HepG2 (cell line): ENCODE data around the gene FXN. TPM values are rescaled to one million over a fixed set of nuclear protein-coding genes. Genes with fewer than 3 reads are reported as not detected.

Source experiments
- ATAC-seq: fragments of 200-7000 bp; cut with Tn5 transposase; 3 replicates; pipeline ENCODE4 v1.9.1; 2020; ENCODE audit warnings: mild to moderate bottlenecking, moderate library complexity
- BruUV-seq: library from RNA; stranded (reverse); fragments of 400-500 nt; replicated peaks from 2 replicates; lab custom pipeline; 2021; lab: Mats Ljungman, UMichigan
- CTCF ChIA-PET: fragments of 300-600 bp; formaldehyde crosslinking; extraction: SDS; loops from one replicate; lab custom pipeline; 2021; ENCODE audit warnings: low total read pairs, inconsistent platforms, low intra/inter-chr PET ratio; lab: Yijun Ruan, JAX
- POLR2A ChIA-PET: fragments of 350-600 bp; sonication (Branson Sonifier 250); formaldehyde crosslinking; loops from one replicate; lab custom pipeline; 2020; ENCODE audit warnings: antibody characterized with exemption, inconsistent platforms; lab: Yijun Ruan, JAX
- DNase-seq: peaks from one replicate; pipeline ENCODE4 v3.0.0-alpha.2; 2015; ENCODE audit warnings: low spot score
- FAIRE-seq: peaks from 3 replicates; lab custom pipeline; 2011; peaks lifted over from hg19 to GRCh38; lab: Jason Lieb, UNC
- H2AFZ ChIP-seq: one replicate; pipeline ENCODE4 v1.6.1; 2011; ENCODE audit warnings: low read length, inconsistent platforms
- H3K27ac ChIP-seq: fragments of 300-600 bp; 3 replicates; pipeline ENCODE4 v1.8.0; 2011; ENCODE audit warnings: mixed run types, mild to moderate bottlenecking, mixed read lengths, low read length, inconsistent platforms; ENCODE audit not compliant: insufficient read depth; ENCODE audit errors: extremely low read length
- H3K27me3 ChIP-seq, 2 experiments: fragments of 200-600 bp in 1 of 2; 2 replicates in 1 of 2; 3 replicates in 1 of 2; pipeline versions ENCODE4 v1.6.0 to v1.8.0; 2011; ENCODE audit warnings: low read length in 2 of 2, mild to moderate bottlenecking in 2 of 2, moderate library complexity in 2 of 2, inconsistent platforms in 1 of 2; ENCODE audit not compliant: insufficient read depth in 2 of 2, control insufficient read depth in 1 of 2
- H3K36me3 ChIP-seq, 2 experiments: fragments of 200-600 bp in 1 of 2; replicated peaks in 1 of 2; 2 replicates in 1 of 2; 3 replicates in 1 of 2; pipeline versions ENCODE4 v1.5.1 to v1.8.0; 2011; ENCODE audit warnings: low read length in 2 of 2, inconsistent platforms in 1 of 2; ENCODE audit not compliant: insufficient read depth in 2 of 2, control insufficient read depth in 1 of 2
- H3K4me1 ChIP-seq: 2 replicates; pipeline ENCODE4 v1.5.1; 2012; ENCODE audit warnings: low read length, inconsistent platforms; ENCODE audit not compliant: insufficient read depth
- H3K4me2 ChIP-seq: 2 replicates; pipeline ENCODE4 v1.6.0; 2011; ENCODE audit warnings: low read depth, low read length, inconsistent platforms
- H3K4me3 ChIP-seq, 3 experiments: fragments of 200-600 bp in 1 of 3; sonication (generic), shearing (Covaris generic) in 1 of 3; replicated peaks in 1 of 3; 2 replicates each; pipeline ENCODE4 v1.5.1; 2011 to 2016; ENCODE audit warnings: low read length in 3 of 3, inconsistent platforms in 2 of 3, low read depth in 2 of 3, mild to moderate bottlenecking in 2 of 3, control low read depth in 1 of 3, mixed read lengths in 1 of 3; ENCODE audit not compliant: insufficient read depth in 1 of 3
- H3K79me2 ChIP-seq: one replicate; pipeline ENCODE4 v1.6.1; 2011; ENCODE audit warnings: low read length, inconsistent platforms; ENCODE audit not compliant: insufficient read depth
- H3K9ac ChIP-seq: 2 replicates; pipeline ENCODE4 v1.6.0; 2011; ENCODE audit warnings: mild to moderate bottlenecking, low read depth, low read length, inconsistent platforms; ENCODE audit not compliant: insufficient read depth
- H3K9me3 ChIP-seq: 2 replicates; pipeline ENCODE4 v1.5.1; 2012; ENCODE audit warnings: mild to moderate bottlenecking, low read length
- H4K20me1 ChIP-seq: 2 replicates; pipeline ENCODE4 v1.6.0; 2011; ENCODE audit warnings: inconsistent platforms, mild to moderate bottlenecking, low read length, moderate library complexity; ENCODE audit not compliant: insufficient read depth
- PRPF4 ChIP-seq: fragments of 200-400 bp; formaldehyde crosslinking; IDR thresholded peaks from 2 replicates; pipeline ENCODE4 v1.6.1; 2016; ENCODE audit warnings: low read length, low read depth; ENCODE audit not compliant: poor library complexity, severe bottlenecking
- SUZ12 ChIP-seq: fragments of 150-350 bp; IDR thresholded peaks from 2 replicates; pipeline ENCODE4 v1.6.1; 2014; ENCODE audit warnings: low read depth, low read length
- ZFY ChIP-seq: sonication (generic); formaldehyde crosslinking; IDR thresholded peaks from 2 replicates; pipeline ENCODE4 v1.4.0; 2020; ENCODE audit warnings: missing genetic modification reagents
- ZNF138 ChIP-seq: sonication (generic); formaldehyde crosslinking; IDR thresholded peaks from 2 replicates; pipeline ENCODE4 v1.5.0; 2020; ENCODE audit warnings: mild to moderate bottlenecking, low read depth, missing genetic modification reagents
- ZNF225 ChIP-seq: sonication (generic); formaldehyde crosslinking; IDR thresholded peaks from 2 replicates; pipeline ENCODE4 v1.4.0; 2020; ENCODE audit warnings: mild to moderate bottlenecking, missing genetic modification reagents
- ZNF343 ChIP-seq: sonication (generic); formaldehyde crosslinking; IDR thresholded peaks from 2 replicates; pipeline ENCODE4 v1.4.0; 2020; ENCODE audit warnings: mild to moderate bottlenecking, missing genetic modification reagents
- ZSCAN20 ChIP-seq: sonication (generic); formaldehyde crosslinking; IDR thresholded peaks from 2 replicates; pipeline ENCODE4 v1.4.0; 2020; ENCODE audit warnings: missing genetic modification reagents, mild to moderate bottlenecking, borderline replicate concordance
- WGBS: methylation state at CpG from one replicate; pipeline ENCODE4 v1.1.6; 2017; ENCODE audit warnings: low lambda C conversion rate; 5-methylcytosine and 5-hydroxymethylcytosine counted together
- in situ Hi-C: cut with HindIII; loops from 2 replicates; pipeline ENCODE4 v1.10.0; 2017; ENCODE audit warnings: low pct_unique_long_range_greater_than_20kb; ENCODE audit not compliant: extremely low pct_ligation_motif_present
- intact Hi-C: fragments of 100-400 bp; cut with micrococcal nuclease; formaldehyde crosslinking; loops from one replicate; pipeline ENCODE4 v1.10.0; 2022; ENCODE audit not compliant: unreplicated experiment
- polyA plus RNA-seq, 8 experiments: library from polyadenylated mRNA; depleted of rRNA in 3 of 8; stranded (reverse) in 7 of 8; unstranded in 1 of 8; fragments of >200 nt; fragmentation: Illumina TruSeq in 4 of 8; extraction: Trizol in 4 of 8; gene quantifications; 2 replicates each; pipeline versions ENCODE4 v1.2.1 to v1.2.3, GENCODE V29; 2011 to 2016; ENCODE audit warnings: low read depth in 4 of 8, missing spikeins in 1 of 8, mixed read lengths in 1 of 8; ENCODE audit not compliant: insufficient read depth in 1 of 8
- total RNA-seq, 5 experiments: library from RNA; depleted of rRNA; stranded (reverse); fragments of >200 nt; fragmentation: Illumina TruSeq; extraction: Trizol; gene quantifications; 2 replicates each; pipeline ENCODE4 v1.2.3, GENCODE V29; 2016; ENCODE audit warnings: low read depth in 1 of 5
- TF ChIP-seq, protein P1 (sequence below): sonication (generic); formaldehyde crosslinking; IDR thresholded peaks from 2 replicates; pipeline ENCODE4 v1.5.0; 2020; ENCODE audit warnings: missing genetic modification reagents
- TF ChIP-seq, protein P2 (sequence below): sonication (generic); formaldehyde crosslinking; IDR thresholded peaks from one replicate; pipeline ENCODE4 v1.5.1; 2020; ENCODE audit warnings: mild to moderate bottlenecking, missing genetic modification reagents; ENCODE audit errors: not compliant biosample characterization

The FXN gene
- total and polyA plus RNA-seq, 2 of the 13 experiments (the other 11 are each of a cell fraction or from before 2014, with no cell fraction given): 24.1 to 26.0 TPM

- TF ChIP-seq, protein P1, sequence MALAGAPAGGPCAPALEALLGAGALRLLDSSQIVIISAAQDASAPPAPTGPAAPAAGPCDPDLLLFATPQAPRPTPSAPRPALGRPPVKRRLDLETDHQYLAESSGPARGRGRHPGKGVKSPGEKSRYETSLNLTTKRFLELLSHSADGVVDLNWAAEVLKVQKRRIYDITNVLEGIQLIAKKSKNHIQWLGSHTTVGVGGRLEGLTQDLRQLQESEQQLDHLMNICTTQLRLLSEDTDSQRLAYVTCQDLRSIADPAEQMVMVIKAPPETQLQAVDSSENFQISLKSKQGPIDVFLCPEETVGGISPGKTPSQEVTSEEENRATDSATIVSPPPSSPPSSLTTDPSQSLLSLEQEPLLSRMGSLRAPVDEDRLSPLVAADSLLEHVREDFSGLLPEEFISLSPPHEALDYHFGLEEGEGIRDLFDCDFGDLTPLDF (CRISPR knock-in tag): no peak
- no peak for TF ChIP-seq ZNF138 (CRISPR knock-in tag)
Measured at GRCh38 chr9:69009708-69010107, 25.8 kb upstream of the FXN start (continued).

DNA sequence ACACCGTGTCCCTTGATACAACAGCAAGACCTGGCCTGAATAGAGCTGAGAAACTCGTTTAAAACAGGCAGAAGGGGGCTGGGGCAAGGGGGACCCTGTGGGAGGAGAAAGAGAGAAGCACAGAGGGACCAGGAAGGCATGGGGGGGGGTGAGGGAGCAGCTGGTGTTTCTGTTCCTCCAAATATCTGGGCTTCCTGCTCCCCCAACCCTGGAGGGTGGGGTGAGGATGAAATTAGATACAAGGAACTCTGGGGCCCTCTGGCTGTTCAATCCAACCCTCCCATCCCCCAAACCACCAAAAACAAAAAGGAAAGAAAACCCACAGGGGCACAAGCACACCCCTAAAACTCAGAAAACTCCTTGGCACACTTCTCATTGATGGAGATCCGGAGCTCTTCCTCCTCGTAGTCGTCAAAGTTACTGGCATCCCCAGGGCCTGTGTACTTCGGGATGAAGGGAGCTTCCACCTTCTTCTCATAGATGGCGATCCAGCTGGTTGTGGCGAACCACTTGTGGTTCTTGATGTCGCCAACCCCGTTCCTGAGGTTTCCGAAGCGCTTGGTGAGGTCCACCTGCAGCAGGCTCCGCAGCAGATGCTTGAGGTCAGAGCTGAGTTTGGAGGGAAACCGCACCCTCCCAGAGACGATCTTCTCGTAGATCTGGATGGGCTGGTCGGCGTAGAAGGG is 22.7 kb upstream of the FXN start:
- Histone ChIP-seq H2AFZ (no peak overlapping the region), H3K4me3 (no peak overlapping the region), H3K9me3 (no peaks in the 10 kb centered on the region), H4K20me1 (no peaks in the 10 kb centered on the region), H3K27me3 (no peaks in the 10 kb centered on the region), H3K36me3 (peaks cover 2 to 8% of the 10 kb centered on the region in 2 experiments; a peak in 2 of 5 replicates), H3K4me1 (no peaks in the 10 kb centered on the region), H3K27ac (no peak overlapping the region), H3K4me2 (no peak overlapping the region), H3K79me2 (no peaks in the 10 kb centered on the region), H3K9ac (no peak overlapping the region)
- TF ChIP-seq, protein P2, sequence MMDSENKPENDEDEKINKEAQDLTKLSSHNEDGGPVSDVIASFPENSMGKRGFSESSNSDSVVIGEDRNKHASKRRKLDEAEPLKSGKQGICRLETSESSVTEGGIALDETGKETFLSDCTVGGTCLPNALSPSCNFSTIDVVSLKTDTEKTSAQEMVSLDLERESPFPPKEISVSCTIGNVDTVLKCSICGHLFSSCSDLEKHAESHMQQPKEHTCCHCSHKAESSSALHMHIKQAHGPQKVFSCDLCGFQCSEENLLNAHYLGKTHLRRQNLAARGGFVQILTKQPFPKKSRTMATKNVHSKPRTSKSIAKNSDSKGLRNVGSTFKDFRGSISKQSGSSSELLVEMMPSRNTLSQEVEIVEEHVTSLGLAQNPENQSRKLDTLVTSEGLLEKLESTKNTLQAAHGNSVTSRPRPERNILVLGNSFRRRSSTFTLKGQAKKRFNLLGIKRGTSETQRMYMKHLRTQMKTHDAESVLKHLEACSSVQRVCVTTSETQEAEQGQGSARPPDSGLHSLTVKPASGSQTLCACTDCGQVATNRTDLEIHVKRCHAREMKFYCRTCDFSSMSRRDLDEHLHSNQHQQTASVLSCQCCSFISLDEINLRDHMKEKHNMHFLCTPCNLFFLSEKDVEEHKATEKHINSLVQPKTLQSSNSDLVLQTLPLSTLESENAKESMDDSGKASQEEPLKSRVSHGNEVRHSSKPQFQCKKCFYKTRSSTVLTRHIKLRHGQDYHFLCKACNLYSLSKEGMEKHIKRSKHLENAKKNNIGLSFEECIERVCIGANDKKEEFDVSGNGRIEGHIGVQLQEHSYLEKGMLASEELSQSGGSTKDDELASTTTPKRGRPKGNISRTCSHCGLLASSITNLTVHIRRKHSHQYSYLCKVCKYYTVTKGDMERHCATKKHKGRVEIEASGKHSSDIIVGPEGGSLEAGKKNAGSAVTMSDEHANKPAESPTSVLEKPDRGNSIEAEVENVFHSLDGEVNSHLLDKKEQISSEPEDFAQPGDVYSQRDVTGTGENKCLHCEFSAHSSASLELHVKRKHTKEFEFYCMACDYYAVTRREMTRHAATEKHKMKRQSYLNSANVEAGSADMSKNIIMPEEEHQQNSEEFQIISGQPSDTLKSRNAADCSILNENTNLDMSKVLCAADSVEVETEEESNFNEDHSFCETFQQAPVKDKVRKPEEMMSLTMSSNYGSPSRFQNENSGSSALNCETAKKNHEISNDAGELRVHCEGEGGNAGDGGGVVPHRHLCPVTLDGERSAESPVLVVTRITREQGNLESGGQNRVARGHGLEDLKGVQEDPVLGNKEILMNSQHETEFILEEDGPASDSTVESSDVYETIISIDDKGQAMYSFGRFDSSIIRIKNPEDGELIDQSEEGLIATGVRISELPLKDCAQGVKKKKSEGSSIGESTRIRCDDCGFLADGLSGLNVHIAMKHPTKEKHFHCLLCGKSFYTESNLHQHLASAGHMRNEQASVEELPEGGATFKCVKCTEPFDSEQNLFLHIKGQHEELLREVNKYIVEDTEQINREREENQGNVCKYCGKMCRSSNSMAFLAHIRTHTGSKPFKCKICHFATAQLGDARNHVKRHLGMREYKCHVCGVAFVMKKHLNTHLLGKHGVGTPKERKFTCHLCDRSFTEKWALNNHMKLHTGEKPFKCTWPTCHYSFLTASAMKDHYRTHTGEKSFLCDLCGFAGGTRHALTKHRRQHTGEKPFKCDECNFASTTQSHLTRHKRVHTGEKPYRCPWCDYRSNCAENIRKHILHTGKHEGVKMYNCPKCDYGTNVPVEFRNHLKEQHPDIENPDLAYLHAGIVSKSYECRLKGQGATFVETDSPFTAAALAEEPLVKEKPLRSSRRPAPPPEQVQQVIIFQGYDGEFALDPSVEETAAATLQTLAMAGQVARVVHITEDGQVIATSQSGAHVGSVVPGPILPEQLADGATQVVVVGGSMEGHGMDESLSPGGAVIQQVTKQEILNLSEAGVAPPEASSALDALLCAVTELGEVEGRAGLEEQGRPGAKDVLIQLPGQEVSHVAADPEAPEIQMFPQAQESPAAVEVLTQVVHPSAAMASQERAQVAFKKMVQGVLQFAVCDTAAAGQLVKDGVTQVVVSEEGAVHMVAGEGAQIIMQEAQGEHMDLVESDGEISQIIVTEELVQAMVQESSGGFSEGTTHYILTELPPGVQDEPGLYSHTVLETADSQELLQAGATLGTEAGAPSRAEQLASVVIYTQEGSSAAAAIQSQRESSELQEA (CRISPR knock-in tag): no peak
- TF ChIP-seq ZNF343 (no peak), ZSCAN20 (no peak), ZNF225 (CRISPR knock-in tag) (no peak), PRPF4 (no peak), SUZ12 (no peak), ZFY (CRISPR knock-in tag) (no peak)
- intact Hi-C loops: no loop called here
- ChIA-PET POLR2A (no interaction called here), CTCF (no interaction called here)
- DNase-seq (no peak), FAIRE-seq (no peak), ATAC-seq (no peak)
- in situ Hi-C loops: no loop called here
- 77% methylated on average over 15 of the region's 18 CpGs for WGBS
- no TSS peak for BruUV-seq
